SHP77 treated with DMSO at 0.1 percent for 48 hours (cell line): Measurements from ENCODE around the gene COA6.

Experiments
- DNase-seq: peaks from one replicate; lab custom pipeline; 2025; lab: John Stamatoyannopoulos, UW

The COA6 gene

GRCh38 chr1:234373064-234373958 lies at the start of gene COA6:
Gene COA6, plus strand, starts transcription at chr1:234373456. Its CDS starts 11 bp downstream, at chr1:234373467.
- DNase-seq = peak; percentile 92

- DNase-seq = no peak
These were observed 48.4 kb upstream of the COA6 start for GRCh38 chr1:234324821-234325220.

- DNase-seq = no peak
These were observed 47.3 kb upstream of the COA6 start for GRCh38 chr1:234325878-234326496.

GRCh38 chr1:234326497-234327366 lies 46.5 kb upstream of the COA6 start:
- no peak for DNase-seq

GRCh38 chr1:234327577-234328164 lies 45.6 kb upstream of the COA6 start:
- no peak for DNase-seq

- DNase-seq = no peak
These were observed 42.4 kb upstream of the COA6 start for GRCh38 chr1:234330843-234331215.

GRCh38 chr1:234331507-234331906 lies 41.7 kb upstream of the COA6 start:
- DNase-seq = no peak

- no peak for DNase-seq
These were observed 36.9 kb upstream of the COA6 start for GRCh38 chr1:234336359-234336758.

- no peak for DNase-seq
These were observed 36.0 kb upstream of the COA6 start for GRCh38 chr1:234337233-234337632.

- DNase-seq = no peak
These were observed 32.7 kb upstream of the COA6 start for GRCh38 chr1:234340528-234340927.

- DNase-seq = no peak
These were observed 30.5 kb upstream of the COA6 start for GRCh38 chr1:234342774-234343173.

GRCh38 chr1:234345237-234345636 lies 28.0 kb upstream of the COA6 start:
- no peak for DNase-seq

GRCh38 chr1:234348964-234349363 lies 24.3 kb upstream of the COA6 start:
- DNase-seq = no peak

GRCh38 chr1:234355782-234356510 lies 17.3 kb upstream of the COA6 start:
- no peak for DNase-seq

- peak; percentile 74 for DNase-seq
These were observed 16.5 kb upstream of the COA6 start for GRCh38 chr1:234356615-234357269.

- no peak for DNase-seq
These were observed 15.4 kb upstream of the COA6 start for GRCh38 chr1:234357831-234358230.

GRCh38 chr1:234361102-234361603 lies 12.1 kb upstream of the COA6 start:
- DNase-seq = no peak

- DNase-seq = no peak
These were observed 10.7 kb upstream of the COA6 start for GRCh38 chr1:234362558-234362957.

GRCh38 chr1:234368320-234369032 lies 4.8 kb upstream of the COA6 start:
- DNase-seq = no peak

GRCh38 chr1:234369033-234369430 lies 4.2 kb upstream of the COA6 start:
- DNase-seq = no peak
